H1 (cell line): ENCODE data around the gene CNDP1. TPM values are rescaled to one million over a fixed set of nuclear protein-coding genes. Genes with fewer than 3 reads are reported as not detected.

ENCODE experiments used
- BCL11A ChIP-seq, 2 experiments: IDR thresholded peaks; one replicate each; pipeline ENCODE4 v1.6.1; 2011; ENCODE audit warnings: low read depth in 2 of 2, low read length in 2 of 2, mild to moderate bottlenecking in 2 of 2
- KDM4A ChIP-seq: IDR thresholded peaks from one replicate; pipeline ENCODE4 v1.7.1; 2012; ENCODE audit warnings: low read depth, mild to moderate bottlenecking, moderate library complexity, low read length, inconsistent platforms; ENCODE audit not compliant: severe bottlenecking
- POU5F1 ChIP-seq: IDR thresholded peaks from 2 replicates; pipeline ENCODE4 v1.6.1; 2011; ENCODE audit warnings: low read depth, mild to moderate bottlenecking, low read length, moderate library complexity
- SIX5 ChIP-seq: IDR thresholded peaks from 2 replicates; pipeline ENCODE4 v1.6.1; 2011; ENCODE audit warnings: mild to moderate bottlenecking, low read depth, low read length
- SUZ12 ChIP-seq: fragments of 200-600 bp; sonication (generic); IDR thresholded peaks from 2 replicates; pipeline ENCODE4 v1.6.1; 2012; ENCODE audit warnings: mild to moderate bottlenecking, inconsistent platforms, low read length, moderate library complexity, mixed read lengths
- TEAD4 ChIP-seq: IDR thresholded peaks from 2 replicates; pipeline ENCODE4 v1.6.1; 2012; ENCODE audit warnings: low read depth, low read length, inconsistent platforms, mixed read lengths
- polyA plus RNA-seq, 7 experiments: library from polyadenylated mRNA; depleted of rRNA in 3 of 7; stranded (reverse) in 5 of 7; unstranded in 2 of 7; fragments of >200 nt in 5 of 7; fragments of 200-250 nt in 2 of 7; gene quantifications; 1 replicate in 5 of 7; 2 replicates in 1 of 7; 4 replicates in 1 of 7; pipeline versions ENCODE4 v1.2.1 to v1.2.3, GENCODE V29; 2011 to 2013; ENCODE audit warnings: missing spikeins in 2 of 7, mixed read lengths in 2 of 7
- total RNA-seq: library from RNA; stranded (reverse); fragmentation: NEBNext Ultra II Directional; extraction: Animal tissue kit (Norgen Biotek cat#: 25700); gene quantifications from 2 replicates; pipeline ENCODE4 v1.2.1, GENCODE V29; 2021
- TF ChIP-seq, protein P1 (sequence below): IDR thresholded peaks from 2 replicates; pipeline ENCODE4 v1.6.1; 2011; ENCODE audit warnings: low read depth, mild to moderate bottlenecking, low read length; ENCODE audit not compliant: insufficient read depth

CNDP1 gene
- total and polyA plus RNA-seq, 2 of the 8 experiments (the other 6 are each of a cell fraction or from before 2014, with no cell fraction given), result 0.09 TPM; not detected in 1

- TF ChIP-seq SIX5 (no peak), POU5F1 (no peak), KDM4A (no peak), BCL11A (IDR thresholded peaks at IDR 0.05; ENCODE audit: low read depth in 2 of 2, low read length in 2 of 2) (no peak), SUZ12 (no peak), TEAD4 (no peak)
- TF ChIP-seq, protein P1, sequence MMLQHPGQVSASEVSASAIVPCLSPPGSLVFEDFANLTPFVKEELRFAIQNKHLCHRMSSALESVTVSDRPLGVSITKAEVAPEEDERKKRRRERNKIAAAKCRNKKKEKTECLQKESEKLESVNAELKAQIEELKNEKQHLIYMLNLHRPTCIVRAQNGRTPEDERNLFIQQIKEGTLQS, result no peak
Observed at GRCh38 chr18:74540652-74541421, 6.5 kb downstream of the CNDP1 start (continued).
